H9 (cell line): ENCODE results near the gene TAF4. TPM values are rescaled to one million over a fixed set of nuclear protein-coding genes. Genes with fewer than 3 reads are reported as not detected.
A peak's percentile ranks its signal among the peaks of the same experiment; 100 is the strongest.

Source experiments
- DNase-seq: peaks from one replicate; pipeline ENCODE4 v3.0.0-alpha.2; 2017
- H2AFZ ChIP-seq: one replicate; pipeline ENCODE4 v1.6.1; 2013; ENCODE audit warnings: mild to moderate bottlenecking, low read length, control low read depth, moderate library complexity
- H2AK5ac ChIP-seq: 2 replicates; pipeline ENCODE4 v1.6.1; 2013; ENCODE audit warnings: low read length, control low read depth, mixed read lengths; ENCODE audit not compliant: insufficient read length
- H2BK120ac ChIP-seq: one replicate; pipeline ENCODE4 v1.6.1; 2013; ENCODE audit warnings: low read depth, mild to moderate bottlenecking, low read length, control low read depth, inconsistent platforms; ENCODE audit not compliant: poor library complexity, severe bottlenecking
- H2BK12ac ChIP-seq: 2 replicates; pipeline ENCODE4 v1.6.1; 2013; ENCODE audit warnings: low read length, control low read depth, mixed read lengths, low read depth; ENCODE audit not compliant: insufficient read length
- H2BK15ac ChIP-seq: 2 replicates; pipeline ENCODE4 v1.6.1; 2013; ENCODE audit warnings: low read depth, low read length, control low read depth
- H2BK20ac ChIP-seq: one replicate; pipeline ENCODE4 v1.6.1; 2013; ENCODE audit warnings: low read depth, mild to moderate bottlenecking, low read length, control low read depth, inconsistent platforms; ENCODE audit not compliant: poor library complexity, severe bottlenecking
- H2BK5ac ChIP-seq: 2 replicates; pipeline ENCODE4 v1.6.1; 2013; ENCODE audit warnings: low read length, control low read depth, mixed read lengths; ENCODE audit not compliant: insufficient read length
- H3K14ac ChIP-seq: 2 replicates; pipeline ENCODE4 v1.6.1; 2013; ENCODE audit warnings: low read length, control low read depth; ENCODE audit not compliant: insufficient read depth
- H3K18ac ChIP-seq: 2 replicates; pipeline ENCODE4 v1.6.1; 2013; ENCODE audit warnings: low read depth, mild to moderate bottlenecking, mixed read lengths, low read length, control low read depth; ENCODE audit not compliant: insufficient read length
- H3K23ac ChIP-seq: 2 replicates; pipeline ENCODE4 v1.6.1; 2013; ENCODE audit warnings: low read length, control low read depth, mixed read lengths, low read depth; ENCODE audit not compliant: insufficient read length
- H3K23me2 ChIP-seq: 2 replicates; pipeline ENCODE4 v1.6.1; 2013; ENCODE audit warnings: low read depth, mild to moderate bottlenecking, mixed read lengths, low read length, control low read depth; ENCODE audit not compliant: insufficient read length, poor library complexity, severe bottlenecking
- H3K27ac ChIP-seq: 2 replicates; pipeline ENCODE4 v1.5.1; 2013; ENCODE audit warnings: low read length, control low read depth, mixed read lengths, low read depth; ENCODE audit not compliant: insufficient read length
- H3K27me3 ChIP-seq: 2 replicates; pipeline ENCODE4 v1.6.1; 2013; ENCODE audit warnings: low read length, control low read depth, inconsistent platforms; ENCODE audit not compliant: insufficient read depth
- H3K4ac ChIP-seq: 2 replicates; pipeline ENCODE4 v1.6.1; 2013; ENCODE audit warnings: low read depth, mild to moderate bottlenecking, control low read depth, inconsistent platforms, low read length, moderate library complexity
- H3K4me1 ChIP-seq: 2 replicates; pipeline ENCODE4 v1.6.1; 2013; ENCODE audit warnings: low read length, control low read depth, inconsistent platforms; ENCODE audit not compliant: insufficient read depth
- H3K4me2 ChIP-seq: 2 replicates; pipeline ENCODE4 v1.6.1; 2013; ENCODE audit warnings: low read length, control low read depth, mixed read lengths; ENCODE audit not compliant: insufficient read length, insufficient read depth
- H3K56ac ChIP-seq: 2 replicates; pipeline ENCODE4 v1.6.1; 2013; ENCODE audit warnings: low read depth, mild to moderate bottlenecking, mixed read lengths, low read length, control low read depth; ENCODE audit not compliant: insufficient read length
- H3K79me1 ChIP-seq: 2 replicates; pipeline ENCODE4 v1.6.1; 2013; ENCODE audit warnings: low read depth, mild to moderate bottlenecking, moderate library complexity, low read length, control low read depth, inconsistent platforms; ENCODE audit not compliant: insufficient read depth, poor library complexity, severe bottlenecking
- H3K79me2 ChIP-seq: 2 replicates; pipeline ENCODE4 v1.6.1; 2013; ENCODE audit warnings: low read length, control low read depth, inconsistent platforms; ENCODE audit not compliant: insufficient read depth
- H3K9ac ChIP-seq: 2 replicates; pipeline ENCODE4 v1.6.1; 2013; ENCODE audit warnings: low read length, control low read depth, mixed read lengths; ENCODE audit not compliant: insufficient read length; ENCODE audit errors: extremely low read depth
- H3K9me3 ChIP-seq: one replicate; pipeline ENCODE4 v1.6.1; 2013; ENCODE audit warnings: low read depth, low read length, inconsistent platforms; ENCODE audit not compliant: control insufficient read depth
- H3T11ph ChIP-seq: one replicate; pipeline ENCODE4 v1.6.1; 2013; ENCODE audit warnings: mild to moderate bottlenecking, low read length, control low read depth, inconsistent platforms
- H4K20me1 ChIP-seq: one replicate; pipeline ENCODE4 v1.6.1; 2013; ENCODE audit not compliant: control insufficient read depth, insufficient read length, insufficient read depth
- H4K5ac ChIP-seq: 2 replicates; pipeline ENCODE4 v1.6.1; 2013; ENCODE audit warnings: low read depth, mild to moderate bottlenecking, mixed read lengths, low read length, control low read depth; ENCODE audit not compliant: insufficient read length
- H4K8ac ChIP-seq: replicated peaks from 2 replicates; pipeline ENCODE4 v1.6.1; 2013; ENCODE audit warnings: low read length, control low read depth, mixed read lengths, low read depth; ENCODE audit not compliant: insufficient read length
- H4K91ac ChIP-seq: 2 replicates; pipeline ENCODE4 v1.6.1; 2013; ENCODE audit warnings: low read depth, mild to moderate bottlenecking, moderate library complexity, mixed read lengths, low read length, control low read depth; ENCODE audit not compliant: insufficient read length
- H3K27ac Mint-ChIP-seq, 3 experiments: 2 replicates in 2 of 3; 3 replicates in 1 of 3; pipeline ENCODE4 v1.8.0; 2020 to 2021; ENCODE audit warnings: mixed read lengths in 3 of 3, mild to moderate bottlenecking in 1 of 3, moderate library complexity in 1 of 3
- H3K27me3 Mint-ChIP-seq: 2 replicates; pipeline ENCODE4 v1.8.0; 2021; ENCODE audit warnings: low read depth, mild to moderate bottlenecking, moderate library complexity, mixed read lengths
- H3K36me3 Mint-ChIP-seq, 3 experiments: 2 replicates in 2 of 3; 3 replicates in 1 of 3; pipeline ENCODE4 v1.8.0; 2020 to 2021; ENCODE audit warnings: low read depth in 3 of 3, mixed read lengths in 3 of 3; ENCODE audit not compliant: insufficient read depth in 1 of 3
- H3K4me1 Mint-ChIP-seq, 2 experiments: 2 replicates each; pipeline ENCODE4 v1.8.0; 2020; ENCODE audit warnings: mixed read lengths in 2 of 2
- H3K4me3 Mint-ChIP-seq, 2 experiments: 2 replicates in 1 of 2; 3 replicates in 1 of 2; pipeline ENCODE4 v1.8.0; 2020 to 2021; ENCODE audit warnings: mild to moderate bottlenecking in 2 of 2, mixed read lengths in 2 of 2, moderate library complexity in 1 of 2
- H3K9me3 Mint-ChIP-seq, 2 experiments: 2 replicates in 1 of 2; 3 replicates in 1 of 2; pipeline ENCODE4 v1.8.0; 2020; ENCODE audit warnings: mild to moderate bottlenecking in 2 of 2, mixed read lengths in 2 of 2, moderate library complexity in 1 of 2
- CTCF ChIP-seq: fragments of 200-600 bp; sonication (generic); conservative IDR thresholded peaks from 3 replicates; pipeline ENCODE4 v1.8.0; 2021; ENCODE audit warnings: antibody characterized with exemption, mild to moderate bottlenecking
- WGBS: extraction: QIAGEN DNeasy Blood & Tissue Kit; methylation state at CpG from one replicate; pipeline ENCODE4 v1.1.7; 2013; ENCODE audit warnings: missing lambda C conversion rate, low lambda C conversion rate, mixed read lengths; ENCODE audit not compliant: insufficient read length; ENCODE audit errors: extremely low coverage; 5-methylcytosine and 5-hydroxymethylcytosine counted together
- total RNA-seq: library from RNA; stranded (reverse); gene quantifications from 2 replicates; pipeline ENCODE4 v1.2.1, GENCODE V29; 2021

TAF4 gene
- total RNA-seq, 1 experiment from 2014 or later, result 30.8 TPM

GRCh38 chr20:62051144-62051543, 14.5 kb downstream of the TAF4 start:
- peaks cover 7% of the 10 kb centered on the region for H4K20me1 ChIP-seq
- H3K79me1 ChIP-seq, result peaks cover 2% of the 10 kb centered on the region
- H3K27me3 ChIP-seq, result no peaks in the 10 kb centered on the region
- peaks cover 56% of the 10 kb centered on the region; the same call in 1 of the 2 replicates for H3K79me2 ChIP-seq
- H3K4me1 ChIP-seq, result no peaks in the 10 kb centered on the region; the same call in 1 of the 2 replicates
- Mint-ChIP-seq H3K27me3 (no peaks in the 10 kb centered on the region; the same call in 1 of the 2 replicates), H3K36me3 (peaks cover 22 to 28% (median 27%) of the 10 kb centered on the region in 3 experiments), H3K9me3 (peaks cover 2 to 5% of the 10 kb centered on the region in 2 experiments; a peak in 4 of 5 replicates), H3K27ac (peak overlapping the region; percentile 55 to 91 (median 76); a peak in 3 of 7 replicates), H3K4me1 (peaks cover 52 to 56% of the 10 kb centered on the region in 2 experiments), H3K4me3 (no peak overlapping the region)
- H3K27ac ChIP-seq, result no peak overlapping the region
- H2AFZ ChIP-seq, result no peak overlapping the region
- H2BK15ac ChIP-seq, result no peak overlapping the region
- no peak overlapping the region for H4K91ac ChIP-seq
- no CpG with 5 or more reads among the region's 16 CpGs for WGBS
- H2BK5ac ChIP-seq, result no peak overlapping the region
- H3K9ac ChIP-seq, result no peak overlapping the region
- no peak overlapping the region for H3T11ph ChIP-seq
- H3K23me2 ChIP-seq, result no peaks in the 10 kb centered on the region
- H3K14ac ChIP-seq, result peak overlapping the region; percentile 9; the same call in 1 of the 2 replicates
- H4K8ac ChIP-seq, result no peak overlapping the region
- H3K4me2 ChIP-seq, result no peak overlapping the region
- H2BK20ac ChIP-seq, result no peak overlapping the region
- no peak overlapping the region for H3K18ac ChIP-seq
- H2BK12ac ChIP-seq, result no peak overlapping the region
- TF ChIP-seq CTCF, result no peak
- no peak overlapping the region for H3K4ac ChIP-seq
- no peak overlapping the region for H4K5ac ChIP-seq
- DNase-seq, result no peak
- H3K9me3 ChIP-seq, result no peaks in the 10 kb centered on the region
- no peak overlapping the region for H2AK5ac ChIP-seq
- no peak overlapping the region for H3K56ac ChIP-seq
- H2BK120ac ChIP-seq, result no peak overlapping the region
- no peak overlapping the region for H3K23ac ChIP-seq
